ENCODE measurements around the gene CPNE5. TPM values are rescaled to one million over a fixed set of nuclear protein-coding genes. Genes with fewer than 3 reads are reported as not detected.

Gene CPNE5
- total RNA-seq, 2 experiments from 2014 or later = 0.19 to 0.28 TPM

GRCh38 chr6:36743032-36743431 lies 96.2 kb downstream of the CPNE5 start:
- no peaks in the 10 kb centered on the region for H3K36me3 ChIP-seq (ENCODE audit: insufficient read depth, low read length)
- ChIA-PET POLR2A (no interaction called here), CTCF (no interaction called here)
- H3K27me3 ChIP-seq (ENCODE audit: control insufficient read depth in 1 of 2, insufficient read depth in 2 of 2, low read length in 2 of 2) = no peaks in the 10 kb centered on the region
- no peak overlapping the region for H3K4me3 ChIP-seq (ENCODE audit: low read length)
- ATAC-seq (ENCODE audit: poor library complexity) (no peak), DNase-seq (no peak)
- Mint-ChIP-seq H3K36me3 (ENCODE audit: low read depth) (no peaks in the 10 kb centered on the region), H3K4me3 (no peak overlapping the region), H3K27me3 (no peaks in the 10 kb centered on the region), H3K27ac (no peak overlapping the region), H3K4me1 (ENCODE audit: low read depth) (no peaks in the 10 kb centered on the region), H3K9me3 (no peaks in the 10 kb centered on the region)
- H3K27ac ChIP-seq (ENCODE audit: low read depth in 1 of 2, low read length in 2 of 2) = no peak overlapping the region
- H3K4me1 ChIP-seq (ENCODE audit: insufficient read depth, low read length) = peaks cover 19% of the 10 kb centered on the region
- intact Hi-C loops (cut with DNase I, micrococcal nuclease) = no loop called here
- TF ChIP-seq CTCF (IDR thresholded peaks at IDR 0.05) = no peak
- H3K9me3 ChIP-seq (ENCODE audit: control insufficient read depth in 1 of 2, insufficient read depth in 1 of 2, low read length in 2 of 2) = peaks cover 0 to 2% of the 10 kb centered on the region in 2 experiments

GRCh38 chr6:36742146-36742545 lies 97.1 kb downstream of the CPNE5 start:
- no peak overlapping the region for H3K4me3 Mint-ChIP-seq
- H3K36me3 Mint-ChIP-seq (ENCODE audit: low read depth) = no peaks in the 10 kb centered on the region
- no peak overlapping the region for H3K27ac Mint-ChIP-seq
- POLR2A ChIA-PET = no interaction called here
- Histone ChIP-seq H3K4me1 (ENCODE audit: insufficient read depth, low read length) (peaks cover 19% of the 10 kb centered on the region), H3K27me3 (ENCODE audit: control insufficient read depth in 1 of 2, insufficient read depth in 2 of 2, low read length in 2 of 2) (no peaks in the 10 kb centered on the region), H3K9me3 (ENCODE audit: control insufficient read depth in 1 of 2, insufficient read depth in 1 of 2, low read length in 2 of 2) (no peaks in the 10 kb centered on the region), H3K36me3 (ENCODE audit: insufficient read depth, low read length) (no peaks in the 10 kb centered on the region), H3K27ac (ENCODE audit: low read depth in 1 of 2, low read length in 2 of 2) (no peak overlapping the region), H3K4me3 (ENCODE audit: low read length) (no peak overlapping the region)
- intact Hi-C loops (cut with DNase I, micrococcal nuclease) = no loop called here
- ATAC-seq (ENCODE audit: poor library complexity) = no peak
- CTCF ChIA-PET = no interaction called here
- no peak for DNase-seq
- TF ChIP-seq CTCF (IDR thresholded peaks at IDR 0.05) = no peak
- no peaks in the 10 kb centered on the region for H3K4me1 Mint-ChIP-seq (ENCODE audit: low read depth)
- no peaks in the 10 kb centered on the region for H3K27me3 Mint-ChIP-seq
- no peaks in the 10 kb centered on the region for H3K9me3 Mint-ChIP-seq

- TF ChIP-seq CTCF (IDR thresholded peaks at IDR 0.05) = no peak
- Histone ChIP-seq H3K4me1 (ENCODE audit: insufficient read depth, low read length) (peaks cover 19% of the 10 kb centered on the region), H3K27me3 (ENCODE audit: control insufficient read depth in 1 of 2, insufficient read depth in 2 of 2, low read length in 2 of 2) (no peaks in the 10 kb centered on the region), H3K36me3 (ENCODE audit: insufficient read depth, low read length) (no peaks in the 10 kb centered on the region), H3K9me3 (ENCODE audit: control insufficient read depth in 1 of 2, insufficient read depth in 1 of 2, low read length in 2 of 2) (no peaks in the 10 kb centered on the region), H3K4me3 (ENCODE audit: low read length) (no peak overlapping the region), H3K27ac (ENCODE audit: low read depth in 1 of 2, low read length in 2 of 2) (no peak overlapping the region)
- Mint-ChIP-seq H3K36me3 (ENCODE audit: low read depth) (no peaks in the 10 kb centered on the region), H3K4me1 (ENCODE audit: low read depth) (no peaks in the 10 kb centered on the region), H3K4me3 (no peak overlapping the region), H3K27ac (no peak overlapping the region), H3K9me3 (no peaks in the 10 kb centered on the region), H3K27me3 (no peaks in the 10 kb centered on the region)
- intact Hi-C loops (cut with DNase I, micrococcal nuclease) = no loop called here
- ATAC-seq (ENCODE audit: poor library complexity) (no peak), DNase-seq (no peak)
- ChIA-PET CTCF (no interaction called here), POLR2A (no interaction called here)
Measured at GRCh38 chr6:36740818-36741179, 98.4 kb downstream of the CPNE5 start.
